K562 treated with DMSO at 1 percent for 4 hours (cell line): ENCODE results near the gene NDRG3. TPM values are rescaled to one million over a fixed set of nuclear protein-coding genes. Genes with fewer than 3 reads are reported as not detected.

Experiments used
- total RNA-seq: library from RNA; unstranded; fragments of 300-600 nt; gene quantifications from 2 replicates; pipeline ENCODE4 v1.2.3, GENCODE V29; 2022; ENCODE audit not compliant: insufficient read depth

NDRG3 gene
- total RNA-seq: 15.5 and 18.6 TPM in 2 replicates

DNA sequence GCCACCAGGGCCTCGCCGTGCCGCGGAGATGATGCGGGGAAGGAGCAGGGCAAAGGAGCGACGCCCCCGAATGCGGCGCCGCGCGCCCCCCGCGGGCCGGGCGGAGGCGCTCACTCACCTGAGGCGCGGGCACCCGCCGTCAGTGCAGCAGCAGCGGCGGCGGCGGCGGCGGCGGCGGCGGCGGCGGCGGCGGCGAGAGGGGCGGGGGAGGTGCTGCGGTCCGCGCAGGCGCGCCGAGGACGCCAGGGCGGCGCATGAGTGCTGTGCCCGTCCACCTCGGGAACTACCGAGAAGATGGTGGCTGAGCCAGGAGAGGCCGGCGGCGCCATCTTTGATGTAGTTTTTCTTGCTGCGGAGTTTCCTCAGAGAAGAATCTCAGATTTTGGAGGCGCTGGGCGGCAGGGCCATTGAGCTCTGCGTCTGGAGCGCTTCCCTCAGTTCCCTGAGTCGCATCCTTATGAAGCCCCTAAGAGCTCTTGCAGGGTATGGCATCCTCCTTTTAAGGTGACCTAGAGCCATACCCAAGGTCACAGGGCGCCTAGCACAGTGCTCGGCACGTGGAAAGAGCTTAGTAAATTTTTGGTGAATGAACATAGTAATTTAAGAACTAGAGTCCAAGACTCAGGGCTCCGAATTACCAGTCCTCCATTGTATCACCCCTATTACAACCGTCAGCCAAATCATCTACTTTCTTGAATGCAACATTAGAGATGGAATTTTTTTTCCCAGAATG, at the start of gene NDRG3:
Gene NDRG3, minus strand, starts transcription at position 164 of the 733 bp plus-strand sequence. CDS start 24,355 bp downstream, outside the sequence.

DNA sequence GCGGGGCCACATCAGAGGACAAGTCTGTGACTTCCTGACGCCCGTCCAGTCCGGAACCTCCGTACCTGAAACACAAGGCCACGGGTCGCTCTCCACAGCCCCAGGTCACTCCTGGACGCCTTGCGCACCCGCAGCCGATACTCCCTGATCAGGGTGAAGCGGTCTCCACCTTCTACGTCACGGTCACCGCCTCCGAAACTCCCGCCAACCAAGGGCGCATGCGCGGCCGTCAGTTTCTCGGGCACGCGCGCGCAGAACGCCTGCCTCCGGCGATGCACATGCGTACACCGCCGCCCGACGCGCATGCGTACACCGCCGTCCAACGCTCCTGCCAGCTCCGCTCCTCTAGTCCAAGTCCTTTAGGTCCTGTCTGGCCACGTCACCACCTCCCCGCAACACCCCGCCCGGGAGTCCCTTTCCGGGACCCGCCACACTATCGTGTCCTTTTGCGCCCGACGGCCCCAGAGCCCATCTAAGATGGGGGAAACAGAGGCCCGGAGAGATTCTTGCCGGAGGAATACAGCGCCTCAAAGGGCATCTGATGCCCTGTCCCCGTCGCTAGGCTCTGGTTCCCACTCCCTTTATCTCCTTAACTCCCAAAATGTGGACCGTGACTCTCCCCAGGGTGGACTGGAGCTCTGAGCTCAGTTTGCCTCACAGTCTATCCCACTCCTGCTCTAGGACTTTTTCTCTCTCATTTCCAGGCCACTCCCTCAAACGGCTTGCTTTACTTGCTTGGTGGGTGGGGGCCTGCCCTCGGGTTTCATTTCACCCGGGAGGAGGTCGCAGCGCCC, 27.9 kb upstream of the NDRG3 start, which contains the start of gene DSN1:
Gene DSN1, minus strand, starts transcription at position 167 of the 794 bp plus-strand sequence. CDS start 2,305 bp downstream, outside the sequence.

DNA sequence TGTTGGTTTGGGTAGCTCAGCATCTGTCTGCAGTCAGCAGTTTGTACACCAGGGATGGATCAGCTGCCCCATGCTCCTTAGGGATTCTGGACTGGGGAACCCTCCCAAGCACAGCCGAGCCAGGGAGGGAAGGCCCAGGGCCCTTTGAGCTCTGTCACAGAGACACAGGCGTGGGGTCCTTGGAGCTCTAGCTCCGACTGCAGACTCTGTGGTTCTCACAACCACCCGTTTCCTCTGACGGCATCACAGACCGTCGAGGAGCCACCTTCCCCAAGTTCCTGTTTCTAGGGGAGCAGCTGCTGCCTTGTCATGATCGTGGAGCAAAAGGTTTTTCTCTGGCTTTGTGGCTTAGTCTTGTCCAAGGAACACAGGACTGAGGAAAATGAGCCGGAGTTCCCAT, 99.9 kb downstream of the NDRG3 start, which contains the start of gene SLA2:
Gene SLA2, minus strand, starts transcription at position 199 of the 400 bp plus-strand sequence. CDS start 4,861 bp downstream, outside the sequence.

DNA sequence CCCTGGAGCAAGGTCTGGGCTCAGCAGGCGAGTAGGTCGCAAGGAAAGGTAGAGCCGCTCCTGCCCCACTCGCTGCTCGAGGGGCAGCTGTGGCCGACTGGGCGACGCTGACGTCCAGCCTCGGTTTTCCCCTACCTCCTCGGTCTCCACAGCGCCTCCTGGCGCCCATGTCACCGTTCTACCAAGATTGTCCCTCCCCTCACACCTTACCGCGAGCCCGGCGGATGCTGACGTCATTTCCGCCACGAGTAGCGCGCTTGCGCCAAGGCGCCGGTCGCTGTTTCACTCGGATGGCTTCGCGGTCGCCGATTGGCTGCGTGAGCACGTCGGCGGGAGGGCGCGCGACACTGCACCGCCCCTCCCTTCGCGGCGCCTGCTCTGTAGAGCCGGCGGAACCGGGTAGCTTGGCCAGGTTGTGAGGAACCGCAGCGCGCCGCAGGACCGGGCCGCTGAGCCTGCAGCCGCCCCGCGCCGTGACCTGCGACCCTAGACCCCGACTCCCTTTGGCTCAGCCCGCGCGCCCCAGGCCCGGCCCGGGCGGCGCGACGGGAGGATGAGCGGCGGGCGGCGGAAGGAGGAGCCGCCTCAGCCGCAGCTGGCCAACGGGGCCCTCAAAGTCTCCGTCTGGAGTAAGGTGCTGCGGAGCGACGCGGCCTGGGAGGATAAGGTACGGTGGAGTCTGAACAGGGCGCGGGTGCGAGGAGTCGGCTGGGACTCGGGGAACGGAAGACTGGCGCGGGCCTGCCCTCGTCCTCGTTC, 140.3 kb downstream of the NDRG3 start, which contains the start of gene RAB5IF:
Gene RAB5IF, plus strand, starts transcription at position 381 of the 759 bp plus-strand sequence. Its CDS starts 173 bp downstream, at position 554.

Other genes with a start within 250 kb of the NDRG3 start
- 7.8 and 8.6 TPM in 2 replicates for gene MYL9, start 204.6 kb downstream of the NDRG3 start, total RNA-seq
- gene TGIF2, start 172.5 kb downstream of the NDRG3 start, total RNA-seq: 3.0 and 3.8 TPM in 2 replicates
- 136 and 143 TPM in 2 replicates for gene RAB5IF, start 140.3 kb downstream of the NDRG3 start, total RNA-seq
- gene SLA2, start 99.9 kb downstream of the NDRG3 start, total RNA-seq: not detected in 2 replicates
- gene DSN1, start 27.7 kb upstream of the NDRG3 start, total RNA-seq: 16.7 and 25.5 TPM in 2 replicates
- gene TLDC2, start 130.0 kb upstream of the NDRG3 start, total RNA-seq: not detected in 2 replicates
- 9.7 and 11.4 TPM in 2 replicates for gene SAMHD1, start 205.6 kb upstream of the NDRG3 start, total RNA-seq